Measurements from ENCODE around the gene SLC4A11. TPM values are rescaled to one million over a fixed set of nuclear protein-coding genes. Genes with fewer than 3 reads are reported as not detected.

Gene SLC4A11
- 1 to 10 TPM; 2.0 to 3.3 (median 2.3) TPM for total RNA-seq

GRCh38 chr20:3239026-3239866 lies at the start of gene SLC4A11:
Gene SLC4A11, minus strand, starts transcription at chr20:3239190. Its CDS starts 53 bp downstream, at chr20:3239137.
- peak in 1 of 2 donors; percentile 35 for DNase-seq
- intact Hi-C loops (cut with DNase I; ENCODE audit: low total_unique reads) (no loop called here), in situ Hi-C loops (cut with MboI; ENCODE audit: low sequenced_read_pairs in 4 of 4) (no loop called here)
- peak within 1 kb of the TSS in 3 of 4 donors; percentile 62 to 74 (median 70) for H3K27ac ChIP-seq
- TF ChIP-seq CTCF (IDR thresholded peaks at IDR 0.05 in 4 of 5, conservative IDR thresholded peaks at IDR 0.05 in 1 of 5) (no peak), POLR2A (IDR thresholded peaks at IDR 0.05) (peak; percentile 18 to 37)
- H3K4me3 ChIP-seq = peak within 1 kb of the TSS; percentile 50 to 88 (median 70)
- H3K27me3 ChIP-seq = peaks cover 26 to 34% (median 31%) of the 10 kb centered on the region in 3 donors
- H3K9me3 ChIP-seq = no peaks in the 10 kb centered on the region
- ATAC-seq = peak; percentile 45 to 47
- peaks cover 0 to 16% of the 10 kb centered on the region in 2 donors for H3K4me1 ChIP-seq
- H3K36me3 ChIP-seq = no peaks in the 10 kb centered on the region

- Histone ChIP-seq H3K4me3 (no peak overlapping the region), H3K4me1 (no peaks in the 10 kb centered on the region), H3K9me3 (no peaks in the 10 kb centered on the region), H3K27me3 (no peaks in the 10 kb centered on the region), H3K36me3 (peaks cover 1 to 86% of the 10 kb centered on the region in 2 donors), H3K27ac (no peak overlapping the region)
- intact Hi-C loops (cut with DNase I; ENCODE audit: low total_unique reads) = no loop called here
- ATAC-seq = no peak
- TF ChIP-seq POLR2A (IDR thresholded peaks at IDR 0.05) = no peak
- no peak for TF ChIP-seq CTCF (IDR thresholded peaks at IDR 0.05 in 4 of 5, conservative IDR thresholded peaks at IDR 0.05 in 1 of 5)
- in situ Hi-C loops (cut with MboI; ENCODE audit: low sequenced_read_pairs in 4 of 4) = no loop called here
- DNase-seq = no peak
Observed at GRCh38 chr20:3283222-3283820, 44.3 kb upstream of the SLC4A11 start.

- Histone ChIP-seq H3K9me3 (no peaks in the 10 kb centered on the region), H3K4me3 (no peak overlapping the region), H3K36me3 (peaks cover 0 to 88% of the 10 kb centered on the region in 2 donors), H3K27me3 (no peaks in the 10 kb centered on the region), H3K27ac (no peak overlapping the region), H3K4me1 (peaks cover 0 to 4% of the 10 kb centered on the region in 2 donors)
- ATAC-seq (no peak), DNase-seq (no peak)
- TF ChIP-seq CTCF (IDR thresholded peaks at IDR 0.05 in 4 of 5, conservative IDR thresholded peaks at IDR 0.05 in 1 of 5) = no peak
- no peak for TF ChIP-seq POLR2A (IDR thresholded peaks at IDR 0.05)
- in situ Hi-C loops (cut with MboI; ENCODE audit: low sequenced_read_pairs in 4 of 4) (no loop called here), intact Hi-C loops (cut with DNase I; ENCODE audit: low total_unique reads) (no loop called here)
Observed at GRCh38 chr20:3282271-3283221, 43.6 kb upstream of the SLC4A11 start.

- in situ Hi-C loops (cut with MboI; ENCODE audit: low sequenced_read_pairs in 4 of 4) (no loop called here), intact Hi-C loops (cut with DNase I; ENCODE audit: low total_unique reads) (no loop called here)
- H3K4me1 ChIP-seq = peaks cover 7 to 15% of the 10 kb centered on the region in 2 donors
- no peak overlapping the region for H3K27ac ChIP-seq
- no peak overlapping the region for H3K4me3 ChIP-seq
- no peak for DNase-seq
- no peaks in the 10 kb centered on the region for H3K9me3 ChIP-seq
- TF ChIP-seq CTCF (IDR thresholded peaks at IDR 0.05 in 4 of 5, conservative IDR thresholded peaks at IDR 0.05 in 1 of 5) = no peak
- TF ChIP-seq POLR2A (IDR thresholded peaks at IDR 0.05) = no peak
- no peak for ATAC-seq
- H3K36me3 ChIP-seq = peaks cover 0 to 85% of the 10 kb centered on the region in 2 donors
- H3K27me3 ChIP-seq = no peaks in the 10 kb centered on the region
Observed at GRCh38 chr20:3281437-3281836, 42.4 kb upstream of the SLC4A11 start.

Measured in gastrocnemius medialis (tissue), 4 donors.